ENCODE results near the gene ANKRD34A. TPM values are rescaled to one million over a fixed set of nuclear protein-coding genes. Genes with fewer than 3 reads are reported as not detected.

ANKRD34A gene
- total and polyA plus RNA-seq, 2 of the 8 experiments (the other 6 are each of a cell fraction or from before 2014, with no cell fraction given) = 0.15 to 0.20 TPM

GRCh38 chr1:145988773-145989172 is 24.4 kb upstream of the ANKRD34A start (continued):
- no peak for TF ChIP-seq HDAC2 (IDR thresholded peaks at IDR 0.05; ENCODE audit: borderline replicate concordance in 1 of 2, low read depth in 2 of 2, low read length in 2 of 2)
- no peak for TF ChIP-seq KDM4A (IDR thresholded peaks at IDR 0.05; ENCODE audit: low read depth, low read length, severe bottlenecking)
- TF ChIP-seq NANOG (IDR thresholded peaks at IDR 0.05; ENCODE audit: insufficient read depth, low read depth, low read length, poor library complexity, severe bottlenecking) = no peak
- TF ChIP-seq BACH1 (IDR thresholded peaks at IDR 0.05; ENCODE audit: low read length) = no peak
- TF ChIP-seq SP2 (IDR thresholded peaks at IDR 0.05; ENCODE audit: low read length) = no peak
- no peak for TF ChIP-seq EGR1 (IDR thresholded peaks at IDR 0.05; ENCODE audit: borderline replicate concordance, low read depth, low read length)
- TF ChIP-seq RFX5 (IDR thresholded peaks at IDR 0.05; ENCODE audit: borderline replicate concordance, low read depth, low read length) = no peak
- TF ChIP-seq SP1 (IDR thresholded peaks at IDR 0.05; ENCODE audit: low read depth, low read length) = no peak
- no peak for TF ChIP-seq BCL11A (IDR thresholded peaks at IDR 0.05; ENCODE audit: low read depth in 2 of 2, low read length in 2 of 2)
- no peak for TF ChIP-seq BRCA1 (IDR thresholded peaks at IDR 0.05; ENCODE audit: low read depth, low read length)

Data from H1 (cell line).